ENCODE data around the gene CAPN1. TPM values are rescaled to one million over a fixed set of nuclear protein-coding genes. Genes with fewer than 3 reads are reported as not detected.
"Not testable (repeated sequence)": the region's sequence is repeated elsewhere in the genome, so short reads cannot be mapped to it uniquely, and the experiment has no call there.

The CAPN1 gene
- polyA plus RNA-seq, 1 donor: 73.1 TPM

DNA sequence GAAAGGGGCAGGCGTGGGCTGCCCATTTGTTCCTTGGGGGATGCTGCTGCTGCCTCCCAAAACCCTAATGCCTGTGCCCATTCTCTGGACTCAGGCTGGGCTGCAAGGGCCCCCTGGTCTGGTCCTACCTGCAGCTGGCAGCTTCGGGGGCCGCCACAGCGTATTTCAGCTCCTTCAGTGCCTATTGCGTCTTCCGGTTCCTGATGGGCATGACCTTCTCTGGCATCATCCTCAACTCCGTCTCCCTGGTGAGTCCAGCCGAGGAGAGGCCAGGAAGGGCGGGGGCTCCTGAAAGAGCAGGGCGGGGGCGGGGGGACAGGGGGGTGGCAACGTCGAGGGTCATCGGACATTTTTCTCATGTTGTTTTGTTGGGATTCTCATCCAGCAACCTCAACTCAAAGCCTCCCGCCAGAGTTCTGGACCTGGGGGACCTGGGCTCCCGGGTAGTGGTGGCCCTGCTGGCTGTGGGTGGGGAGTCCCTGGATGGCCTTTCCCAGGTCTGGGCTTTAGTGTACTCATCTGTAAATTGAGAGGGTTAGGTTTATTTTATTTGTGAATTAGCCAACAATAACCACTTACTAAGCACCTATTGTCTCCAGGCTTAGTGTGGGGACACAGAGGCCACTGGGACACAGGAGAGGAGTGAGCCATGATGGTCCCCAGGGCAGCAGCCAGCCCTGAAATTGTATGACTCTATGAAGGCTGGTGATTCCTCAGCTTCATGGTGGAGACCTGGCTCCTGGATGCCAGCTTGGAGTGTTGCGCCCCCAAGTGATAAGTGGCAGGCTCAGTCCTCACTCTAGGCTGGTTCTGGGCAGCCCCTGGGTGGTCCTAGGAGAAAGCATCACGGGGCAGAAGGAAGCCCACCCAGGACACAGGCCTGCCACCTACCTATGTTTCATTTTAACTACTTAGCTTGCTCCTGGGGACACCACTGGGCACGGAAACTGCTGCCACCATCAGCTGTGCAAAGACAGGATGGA, 36.0 kb downstream of the CAPN1 start:
- DNase-seq (ENCODE audit: low read depth): no peak

DNA sequence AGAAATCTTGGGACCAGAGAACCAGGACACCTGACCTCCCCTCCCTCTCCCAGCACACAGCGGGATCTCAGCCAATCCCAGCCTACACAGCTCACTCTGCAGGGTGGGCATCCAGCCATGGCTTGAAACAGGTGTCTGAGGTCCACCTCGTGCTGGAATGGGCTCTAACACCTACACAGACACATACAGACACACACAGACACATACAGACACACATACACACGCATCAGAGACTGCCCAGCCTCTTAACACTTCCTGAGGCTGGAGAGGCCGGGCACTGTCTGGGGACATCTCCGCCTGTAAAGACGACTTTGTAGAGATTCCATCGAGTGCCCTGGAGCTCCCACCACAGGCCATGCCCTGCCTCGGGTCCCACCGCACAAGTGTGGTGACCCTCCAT, 36.7 kb downstream of the CAPN1 start:
- no peak for DNase-seq (ENCODE audit: low read depth)

DNA sequence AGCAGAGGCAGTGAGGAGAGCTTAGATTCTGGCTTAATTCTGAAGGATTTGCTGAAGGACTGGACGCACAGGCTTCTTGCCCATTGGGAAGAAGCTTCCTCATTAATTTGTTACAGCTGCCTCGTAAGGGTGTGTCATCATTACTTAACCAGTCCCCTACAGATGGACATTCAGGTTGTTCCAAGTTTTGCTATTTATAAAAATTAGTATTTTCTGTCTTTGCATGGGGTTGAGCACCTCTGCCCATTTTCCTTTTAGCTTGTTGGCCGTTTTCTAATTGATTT, 38.1 kb downstream of the CAPN1 start:
- peak; percentile 20 for DNase-seq (ENCODE audit: low read depth)

DNA sequence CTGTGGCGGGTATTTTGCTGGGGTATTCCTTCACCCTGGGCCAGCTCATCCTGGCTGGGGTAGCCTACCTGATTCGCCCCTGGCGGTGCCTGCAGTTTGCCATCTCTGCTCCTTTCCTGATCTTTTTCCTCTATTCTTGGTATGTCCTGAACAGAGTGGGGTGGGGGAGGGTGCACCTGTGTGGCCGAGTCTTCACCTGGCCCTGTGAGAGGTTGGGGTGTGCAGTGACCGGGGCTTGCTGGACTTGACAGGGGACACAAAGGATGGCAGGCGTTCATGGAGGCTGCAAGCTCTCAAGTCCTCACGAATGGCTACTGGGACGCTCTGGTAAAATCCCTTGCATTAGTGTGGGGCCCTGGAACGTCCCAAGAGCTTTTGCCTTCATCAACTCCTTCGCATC, 39.3 kb downstream of the CAPN1 start:
- DNase-seq (ENCODE audit: low read depth): no peak

DNA sequence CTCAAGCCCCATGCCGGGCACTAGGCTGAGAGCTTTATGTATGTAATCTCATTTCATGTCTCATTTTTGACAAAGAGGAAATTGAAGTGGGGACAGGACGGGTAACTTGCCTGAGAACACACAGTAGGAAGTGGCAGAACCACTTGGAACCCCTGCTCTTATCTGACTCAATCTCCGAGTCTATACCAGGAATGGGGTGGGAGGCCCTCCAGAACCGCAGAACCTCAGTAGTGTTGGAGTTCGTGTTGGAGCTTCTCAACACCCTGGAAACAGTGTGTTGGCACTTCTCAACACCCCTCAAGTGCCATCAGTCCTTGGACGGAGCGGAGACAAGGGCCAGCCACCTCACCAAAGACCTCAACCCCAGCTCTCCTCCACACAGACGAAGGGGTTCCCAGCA, 41.3 kb downstream of the CAPN1 start:
- no peak for DNase-seq (ENCODE audit: low read depth)

DNA sequence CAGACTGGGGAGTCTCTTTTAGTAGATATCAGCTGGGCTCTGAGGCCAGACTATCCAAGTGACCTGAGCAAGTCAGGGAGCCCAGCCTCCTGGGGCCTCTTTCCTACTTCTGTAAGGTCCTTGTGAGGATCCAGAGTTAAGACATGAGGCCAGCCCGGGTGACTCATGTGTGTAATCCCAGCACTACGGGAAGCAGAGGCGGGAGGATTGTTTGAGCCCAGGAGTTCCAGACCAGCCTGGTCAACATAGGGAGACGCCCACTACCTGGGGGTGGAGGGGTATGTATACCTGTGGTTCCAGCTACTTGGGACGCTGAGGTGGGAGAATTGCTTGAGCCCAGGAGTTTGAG, 43.2 kb downstream of the CAPN1 start:
- no peak for DNase-seq (ENCODE audit: low read depth)

DNA sequence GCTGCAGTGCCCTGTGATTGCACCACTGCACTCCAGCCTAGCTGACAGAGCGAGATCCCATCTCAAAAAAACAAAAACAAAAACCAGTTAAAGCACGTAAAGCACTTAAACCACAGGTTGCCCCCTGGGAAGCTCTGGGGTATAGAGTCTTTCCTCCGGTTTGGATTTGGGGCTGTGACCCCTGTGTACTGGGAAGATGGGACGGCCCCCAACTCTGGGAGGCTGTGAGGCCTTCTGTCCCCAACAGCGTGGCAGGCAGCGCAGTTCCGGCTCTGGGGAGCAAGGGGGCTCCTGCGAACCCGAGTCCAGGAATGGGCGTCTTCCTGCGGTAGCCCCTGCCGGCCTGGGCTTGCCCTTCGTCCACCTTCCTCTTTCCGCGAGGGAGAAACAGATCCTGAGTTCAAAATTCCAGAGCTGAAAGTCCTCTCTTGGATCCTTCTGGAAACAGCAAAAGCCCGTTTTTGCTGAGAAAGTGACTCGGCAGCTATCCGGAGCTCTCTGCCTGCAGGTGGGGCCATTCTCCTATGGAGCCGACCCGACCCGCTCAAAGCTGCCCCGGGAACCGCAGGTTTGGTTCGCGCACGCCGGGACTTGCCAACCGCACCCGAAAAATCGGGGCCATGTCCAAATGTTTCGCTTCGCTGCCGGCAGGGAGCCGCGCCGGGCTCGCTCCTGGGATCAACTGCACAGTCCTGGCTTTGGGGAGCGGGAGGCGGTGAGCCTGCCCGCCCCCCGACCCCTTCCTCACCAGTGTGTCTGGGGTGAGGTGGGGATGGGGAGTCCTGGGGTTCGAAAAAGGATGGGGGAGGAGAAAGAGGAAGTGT, 43.8 kb downstream of the CAPN1 start:
- no peak for DNase-seq (ENCODE audit: low read depth)

DNA sequence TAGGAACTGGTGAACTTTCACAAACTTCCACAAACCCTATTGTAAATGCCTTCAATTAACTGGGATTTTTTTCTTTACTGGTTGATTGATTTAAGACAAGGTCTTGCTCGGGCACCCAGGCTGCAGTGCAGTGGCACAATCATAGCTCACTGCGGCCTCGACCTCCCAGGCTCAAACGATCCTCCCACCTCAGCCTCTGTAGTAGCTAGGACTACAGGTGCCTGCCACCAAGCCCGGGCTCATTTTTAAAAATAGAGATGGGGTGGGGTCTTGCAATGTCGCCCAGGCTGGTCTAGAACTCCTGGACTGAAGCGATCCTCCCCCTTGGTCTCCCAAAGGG, 44.3 kb downstream of the CAPN1 start:
- DNase-seq (ENCODE audit: low read depth): no peak

DNA sequence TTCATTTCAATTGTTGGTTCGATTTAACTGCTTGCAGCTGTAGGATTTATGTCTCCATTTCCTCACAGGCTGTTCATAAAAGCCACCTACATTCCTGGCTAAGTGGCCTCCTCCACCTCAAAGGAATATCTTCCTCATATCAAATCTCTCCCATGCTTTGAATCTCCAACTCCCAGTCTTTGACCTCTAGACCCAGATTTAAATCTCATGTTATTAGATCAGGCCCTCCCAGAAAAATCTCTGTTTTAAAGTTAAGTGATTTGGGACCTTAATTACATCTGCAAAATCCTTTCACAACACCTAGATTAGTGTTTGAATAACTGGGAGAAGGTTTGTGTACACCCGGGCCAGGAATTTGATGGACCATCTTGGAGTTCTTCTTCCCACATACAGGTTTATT, 46.2 kb downstream of the CAPN1 start:
- no peak for DNase-seq (ENCODE audit: low read depth)

DNA sequence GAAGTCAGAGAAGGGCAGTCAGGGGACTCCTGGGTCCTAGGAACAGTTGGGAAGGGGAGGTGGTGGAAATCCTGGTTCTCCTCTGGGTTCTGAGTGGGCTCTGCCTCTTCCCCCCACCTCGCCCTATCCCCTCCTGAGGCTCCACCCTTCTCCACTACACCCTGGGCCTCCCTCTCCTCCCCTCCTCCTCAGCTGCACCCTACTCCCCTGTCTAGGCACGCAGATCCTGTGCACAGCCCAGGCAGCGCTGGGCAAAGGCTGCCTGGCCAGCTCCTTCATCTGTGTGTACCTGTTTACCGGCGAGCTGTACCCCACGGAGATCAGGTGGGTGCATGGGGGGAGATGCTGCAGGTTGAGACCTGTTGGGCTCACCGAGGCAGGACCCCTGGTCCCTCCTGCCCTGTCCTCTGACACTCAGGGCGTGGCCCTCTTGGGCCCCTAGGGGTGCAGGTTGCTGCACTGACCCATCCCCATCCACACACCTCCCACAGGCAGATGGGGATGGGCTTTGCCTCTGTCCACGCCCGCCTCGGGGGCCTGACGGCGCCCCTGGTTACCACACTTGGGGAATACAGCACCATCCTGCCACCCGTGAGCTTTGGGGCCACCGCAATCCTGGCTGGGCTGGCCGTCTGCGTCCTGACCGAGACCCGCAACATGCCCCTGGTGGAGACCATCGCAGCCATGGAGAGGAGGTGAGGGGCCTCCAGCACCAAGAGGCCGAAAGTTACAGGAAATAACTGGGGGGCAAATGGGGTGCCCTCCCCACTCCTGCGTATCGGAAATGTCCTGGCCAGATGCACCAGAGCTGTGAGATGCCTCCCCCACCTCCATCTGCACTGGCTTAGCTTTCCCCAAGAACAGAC, 54.7 kb downstream of the CAPN1 start:
- DNase-seq (ENCODE audit: low read depth): no peak

DNA sequence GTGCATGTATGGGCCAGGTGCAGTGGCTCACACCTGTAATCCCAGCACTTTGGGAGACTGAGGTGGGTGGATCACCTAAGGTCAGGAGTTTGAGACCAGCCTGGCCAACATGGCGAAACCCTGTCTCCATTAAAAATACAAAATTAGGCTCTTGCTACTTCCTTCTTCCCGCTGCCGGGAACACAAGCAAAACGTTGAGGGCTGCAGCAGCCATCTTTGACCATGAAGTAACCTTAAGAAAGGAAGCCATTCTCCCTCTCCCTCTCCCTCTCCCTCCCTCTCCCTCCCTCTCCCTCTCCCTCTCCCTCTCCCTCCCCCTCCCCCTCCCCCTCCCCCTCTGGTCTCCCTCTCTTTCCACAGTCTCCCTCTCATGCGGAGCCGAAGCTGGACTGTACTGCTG, 56.6 kb downstream of the CAPN1 start:
- DNase-seq (ENCODE audit: low read depth): not testable (repeated sequence)

DNA sequence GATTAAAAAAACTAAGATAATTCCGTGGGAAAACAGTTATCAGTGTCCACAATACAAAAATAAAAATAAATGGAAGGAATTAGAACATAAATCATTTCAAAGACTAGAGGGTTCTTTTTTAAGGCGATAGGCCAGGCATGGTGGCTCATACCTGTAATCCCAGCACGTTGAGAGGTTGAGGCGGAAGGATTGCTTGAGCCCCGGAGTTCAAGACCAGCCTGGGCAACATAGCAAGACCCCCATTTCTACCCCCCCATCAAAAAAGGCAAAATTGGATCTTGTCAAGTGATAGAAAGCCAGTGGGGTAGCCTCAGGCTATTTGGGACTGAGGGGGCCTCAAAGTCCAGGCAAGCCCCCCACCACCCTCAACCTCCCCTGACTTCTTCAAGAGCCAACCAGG, 59.4 kb downstream of the CAPN1 start:
- DNase-seq (ENCODE audit: low read depth): no peak

DNA sequence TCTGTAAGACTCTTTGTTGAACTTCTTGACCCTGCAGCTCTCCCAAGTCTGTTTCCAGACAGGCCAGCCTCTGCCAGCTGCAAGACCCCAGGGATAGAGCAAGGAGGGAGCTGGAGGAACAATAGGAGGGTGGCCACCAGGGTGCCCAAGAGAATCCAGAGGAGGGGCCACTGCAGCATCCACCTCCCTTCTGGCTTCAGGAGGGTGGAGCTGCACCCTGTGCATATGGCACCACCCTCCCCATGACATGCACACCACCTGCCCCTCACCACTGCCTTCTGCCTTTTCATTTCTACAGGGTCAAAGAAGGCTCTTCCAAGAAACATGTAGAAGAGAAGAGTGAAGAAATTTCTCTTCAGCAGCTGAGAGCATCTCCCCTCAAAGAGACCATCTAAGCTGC, 60.0 kb downstream of the CAPN1 start:
- no peak for DNase-seq (ENCODE audit: low read depth)

DNA sequence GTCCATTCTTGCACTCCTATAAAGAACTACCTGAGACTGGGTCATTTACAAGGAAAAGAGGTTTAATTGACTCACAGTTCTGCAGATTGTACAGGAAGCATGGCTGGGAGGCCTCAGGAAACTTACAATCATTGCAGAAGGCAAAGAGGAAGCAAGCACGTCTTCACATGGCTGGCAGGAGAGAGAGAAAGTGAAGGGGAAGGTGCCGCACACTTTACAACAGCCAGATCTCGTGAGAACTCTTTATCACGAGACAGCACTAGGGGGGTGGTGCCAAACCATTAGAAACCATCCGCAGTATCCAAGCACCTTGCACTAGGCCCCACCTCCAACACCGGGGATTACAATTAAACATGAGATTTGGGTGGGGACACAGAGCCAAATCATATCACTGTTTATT, 60.7 kb downstream of the CAPN1 start:
- no peak for DNase-seq (ENCODE audit: low read depth)

DNA sequence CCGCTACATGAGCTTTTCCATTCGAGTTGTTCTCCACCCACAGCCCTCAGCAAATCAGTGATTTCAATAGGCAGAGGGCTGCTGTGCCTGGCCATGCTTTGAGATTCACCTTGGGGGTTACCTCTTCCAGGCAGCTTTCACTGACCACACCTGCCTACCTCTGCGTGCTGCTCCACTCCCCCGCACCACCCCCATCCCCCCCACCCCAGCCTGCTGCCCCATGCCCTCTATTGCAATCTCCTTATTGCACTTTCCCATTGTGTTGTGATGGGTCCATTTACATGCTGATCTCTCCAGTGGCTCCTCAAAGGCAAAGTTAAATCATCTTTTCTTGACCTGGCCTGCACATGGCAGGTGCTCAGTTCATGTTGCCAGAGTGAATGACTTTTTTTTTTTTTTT, 62.1 kb downstream of the CAPN1 start:
- no peak for DNase-seq (ENCODE audit: low read depth)

DNA sequence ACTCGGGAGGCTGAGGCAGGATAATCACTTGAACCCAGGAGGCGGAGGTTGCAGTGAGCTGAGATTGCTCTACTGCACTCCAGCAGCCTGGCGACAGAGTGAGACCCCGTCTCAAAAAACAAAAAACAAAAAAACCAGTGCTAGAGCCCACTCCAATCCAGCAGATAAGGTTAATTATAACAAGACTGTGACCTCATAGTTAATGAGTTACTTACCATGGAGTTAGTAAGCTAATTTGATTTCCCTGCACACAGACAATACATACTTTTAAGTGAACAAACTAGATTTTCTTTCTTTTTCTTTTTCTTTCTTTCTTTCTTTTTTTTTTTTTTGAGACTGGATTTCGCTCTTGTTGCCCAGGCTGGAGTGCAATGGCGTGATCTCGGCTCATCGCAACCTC, 63.3 kb downstream of the CAPN1 start:
- DNase-seq (ENCODE audit: low read depth): not testable (repeated sequence)

DNA sequence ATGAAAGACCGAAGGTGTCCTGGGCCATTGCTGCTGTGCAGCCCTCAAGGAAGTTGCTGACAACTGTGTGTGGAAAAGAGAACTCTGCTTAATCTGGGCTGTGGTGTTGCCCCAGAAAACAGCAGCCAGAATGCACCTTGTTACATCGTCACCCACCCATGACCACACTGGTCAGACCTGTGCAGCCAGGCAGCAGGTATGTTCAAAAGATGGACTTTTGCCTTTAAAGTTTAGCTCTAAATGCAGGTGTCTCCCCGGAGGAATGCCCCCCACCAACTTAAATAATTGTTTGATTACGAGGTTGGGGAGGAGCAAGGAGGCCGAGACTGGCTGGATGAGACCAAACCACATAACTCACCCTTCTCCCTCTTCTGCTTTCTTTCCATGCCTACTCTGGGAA, 64.8 kb downstream of the CAPN1 start:
- no peak for DNase-seq (ENCODE audit: low read depth)

DNA sequence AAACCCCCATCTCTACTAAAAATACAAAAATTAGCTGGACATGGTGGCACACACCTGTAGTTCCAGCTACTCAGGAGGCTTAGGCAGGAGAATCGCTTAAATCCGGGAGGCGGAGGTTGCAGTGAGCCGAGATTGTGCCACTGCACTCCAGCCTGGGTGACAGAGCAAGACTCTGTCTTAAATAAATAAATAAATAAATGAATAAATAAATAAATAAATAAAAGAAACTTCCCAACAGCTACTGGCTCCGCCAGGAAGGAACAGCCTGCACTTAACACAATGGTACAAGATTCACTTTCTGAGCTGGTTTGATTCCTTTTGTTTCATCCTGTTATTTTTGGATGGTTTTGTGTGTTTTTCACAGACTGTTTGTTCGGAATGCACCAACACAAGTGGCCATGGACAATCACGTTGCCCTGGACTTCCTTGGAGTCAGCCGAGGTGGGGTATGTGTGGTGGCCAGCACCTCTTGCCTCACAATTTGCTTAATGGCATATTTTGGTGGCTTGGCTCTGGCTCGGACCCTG, 66.5 kb downstream of the CAPN1 start:
- not testable (repeated sequence) for DNase-seq (ENCODE audit: low read depth)

DNA sequence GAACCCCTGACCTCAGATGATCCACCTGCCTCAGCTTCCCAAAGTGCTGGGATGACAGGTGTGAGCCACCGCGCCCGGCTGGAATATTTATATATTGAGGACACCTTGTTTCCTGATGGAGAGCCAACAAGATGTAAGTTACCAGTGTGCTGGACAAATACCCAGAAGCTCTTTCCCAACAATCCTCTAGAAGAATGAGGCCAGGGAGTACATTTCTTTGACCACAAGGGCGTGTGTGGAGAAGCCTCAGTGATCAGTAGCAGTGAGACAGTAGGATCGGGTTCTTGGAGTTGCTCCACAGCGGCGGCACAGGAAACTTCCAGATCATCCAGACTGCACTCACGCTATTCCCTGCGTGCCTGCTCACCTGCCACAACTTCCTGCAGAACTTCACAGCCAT, 69.7 kb downstream of the CAPN1 start:
- no peak for DNase-seq (ENCODE audit: low read depth)

DNA sequence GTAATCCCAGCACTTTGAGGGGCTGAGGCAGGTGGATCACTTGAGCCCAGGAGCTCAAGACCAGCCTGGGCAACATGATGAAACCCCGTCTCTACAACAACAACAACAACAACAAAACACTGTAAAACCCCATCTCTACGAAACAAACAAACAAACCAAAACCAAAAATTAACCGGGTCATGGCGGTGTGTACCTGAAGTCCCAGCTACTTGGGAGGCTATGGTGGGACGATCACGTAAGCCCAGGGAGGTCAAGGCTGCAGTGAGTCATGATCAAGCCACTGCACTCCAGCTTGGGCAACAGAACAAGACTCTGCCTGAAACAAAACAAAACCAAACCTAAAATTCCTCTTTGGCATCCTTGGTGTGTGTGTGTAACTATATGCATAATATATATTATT, 73.0 kb downstream of the CAPN1 start:
- DNase-seq (ENCODE audit: low read depth): no peak

DNA sequence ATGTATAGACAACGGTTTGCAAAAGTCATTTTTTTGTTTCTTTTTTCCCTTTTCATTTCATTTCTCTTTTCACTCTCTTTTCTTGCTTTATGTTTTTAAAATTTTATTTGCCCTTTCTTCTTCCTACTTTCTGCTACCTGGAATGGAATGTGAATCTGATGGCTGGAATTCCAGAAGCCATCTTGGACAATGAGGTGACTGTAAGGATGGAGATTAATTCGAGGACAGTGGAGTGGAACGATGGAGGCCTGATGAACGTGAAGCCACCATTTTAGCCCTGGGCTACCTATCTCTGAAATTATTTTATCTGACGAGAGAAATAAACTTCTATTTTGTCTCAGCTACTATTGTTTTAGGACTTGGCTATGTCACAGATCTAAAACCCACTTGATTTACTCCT, 77.3 kb downstream of the CAPN1 start:
- DNase-seq (ENCODE audit: low read depth): no peak

DNA sequence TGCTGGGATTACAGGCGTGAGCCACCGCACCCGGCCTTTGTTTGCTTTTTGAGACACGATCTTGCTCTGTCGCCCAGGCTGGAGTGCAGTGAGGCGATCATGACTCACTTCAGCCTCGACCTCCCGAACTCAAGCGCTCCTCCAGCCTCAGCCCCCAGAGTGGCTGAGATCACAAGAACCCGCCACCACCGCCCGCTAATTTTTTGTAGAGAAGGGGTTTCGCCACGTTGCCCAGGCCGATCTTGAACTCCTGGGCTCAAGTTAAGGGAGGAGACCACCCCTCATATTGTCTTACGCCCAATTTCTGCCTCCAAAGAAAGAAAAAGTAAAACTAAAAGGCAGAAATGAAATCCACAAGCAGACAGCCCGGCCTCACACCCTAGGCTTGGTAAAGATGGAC, 78.6 kb downstream of the CAPN1 start:
- DNase-seq (ENCODE audit: low read depth): no peak

Data from forelimb muscle (tissue), 1 donor.